HG03521 (cell line): ENCODE measurements around the gene PIGN.
"Not testable (repeated sequence)": the region's sequence is repeated elsewhere in the genome, so short reads cannot be mapped to it uniquely, and the experiment has no call there.

Source experiments
- ATAC-seq: cut with Tn5 transposase; IDR thresholded peaks from one replicate; pipeline ENCODE4 v1.9.1; 2021; ENCODE audit warnings: mild to moderate bottlenecking, moderate library complexity; ENCODE audit not compliant: unreplicated experiment

The PIGN gene

GRCh38 chr18:62183578-62184195 is 3.2 kb downstream of the PIGN start:
- ATAC-seq: no peak

GRCh38 chr18:62182220-62182619 is 4.6 kb downstream of the PIGN start:
- no peak for ATAC-seq

- ATAC-seq: no peak
Measured at GRCh38 chr18:62179213-62179612, 7.6 kb downstream of the PIGN start.

- no peak for ATAC-seq
Measured at GRCh38 chr18:62177271-62177670, 9.6 kb downstream of the PIGN start.

GRCh38 chr18:62175521-62175920 is 11.3 kb downstream of the PIGN start:
- ATAC-seq: no peak

GRCh38 chr18:62172298-62172697 is 14.6 kb downstream of the PIGN start:
- ATAC-seq: no peak

- no peak for ATAC-seq
Measured at GRCh38 chr18:62170857-62171256, 16.0 kb downstream of the PIGN start.

- ATAC-seq: not testable (repeated sequence)
Measured at GRCh38 chr18:62166524-62166923, 20.3 kb downstream of the PIGN start.

- no peak for ATAC-seq
Measured at GRCh38 chr18:62165583-62165982, 21.3 kb downstream of the PIGN start.

- ATAC-seq: no peak
Measured at GRCh38 chr18:62164855-62165487, 21.9 kb downstream of the PIGN start.

GRCh38 chr18:62164310-62164709 is 22.5 kb downstream of the PIGN start:
- no peak for ATAC-seq

- no peak for ATAC-seq
Measured at GRCh38 chr18:62157843-62158242, 29.0 kb downstream of the PIGN start.

GRCh38 chr18:62152844-62153243 is 34.0 kb downstream of the PIGN start:
- ATAC-seq: peak; percentile 89

GRCh38 chr18:62151068-62151771 is 35.6 kb downstream of the PIGN start:
- no peak for ATAC-seq

- no peak for ATAC-seq
Measured at GRCh38 chr18:62144338-62144737, 42.5 kb downstream of the PIGN start.

- no peak for ATAC-seq
Measured at GRCh38 chr18:62140259-62140658, 46.6 kb downstream of the PIGN start.

GRCh38 chr18:62138461-62139235 is 48.2 kb downstream of the PIGN start:
- ATAC-seq: no peak

- ATAC-seq: peak; percentile 76
Measured at GRCh38 chr18:62131301-62131909, 55.5 kb downstream of the PIGN start.

- ATAC-seq: no peak
Measured at GRCh38 chr18:62128157-62128556, 58.7 kb downstream of the PIGN start.

- no peak for ATAC-seq
Measured at GRCh38 chr18:62126737-62127136, 60.1 kb downstream of the PIGN start.

GRCh38 chr18:62125702-62126101 is 61.2 kb downstream of the PIGN start:
- no peak for ATAC-seq
